GM08714 (cell line): ENCODE measurements around the gene ACAN.

Source experiments
- H3K4me3 ChIP-seq: fragments of 200-500 bp; sonication (Bioruptor generic); 2 replicates; pipeline ENCODE4 v1.5.1; 2014; ENCODE audit warnings: mild to moderate bottlenecking, low read length, inconsistent platforms
- ZNF274 ChIP-seq: IDR thresholded peaks from 2 replicates; pipeline ENCODE4 v1.6.1; 2012; ENCODE audit warnings: mild to moderate bottlenecking, low read depth, low read length

ACAN gene

DNA sequence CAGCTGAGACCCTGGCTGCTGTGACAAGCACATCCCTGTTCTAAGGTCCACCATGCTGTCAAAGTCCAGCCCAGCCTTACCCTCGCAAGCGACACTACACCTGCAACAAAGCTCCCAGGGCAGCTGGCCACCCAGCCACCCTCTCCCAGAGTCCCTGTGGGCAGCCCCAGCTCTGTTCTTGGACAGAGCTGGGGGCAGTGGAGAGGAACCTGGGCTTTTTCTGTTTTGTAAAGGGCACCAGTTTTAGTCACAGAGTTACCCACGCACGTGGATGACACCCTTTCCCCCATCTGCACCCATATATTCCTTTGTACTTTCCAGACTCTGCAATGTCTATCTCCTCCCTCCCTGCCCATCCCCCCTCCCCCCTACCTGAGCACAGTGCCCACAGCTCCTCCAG lies 38.9 kb downstream of the ACAN start:
- H3K4me3 ChIP-seq: no peak overlapping the region
- no peak for TF ChIP-seq ZNF274

DNA sequence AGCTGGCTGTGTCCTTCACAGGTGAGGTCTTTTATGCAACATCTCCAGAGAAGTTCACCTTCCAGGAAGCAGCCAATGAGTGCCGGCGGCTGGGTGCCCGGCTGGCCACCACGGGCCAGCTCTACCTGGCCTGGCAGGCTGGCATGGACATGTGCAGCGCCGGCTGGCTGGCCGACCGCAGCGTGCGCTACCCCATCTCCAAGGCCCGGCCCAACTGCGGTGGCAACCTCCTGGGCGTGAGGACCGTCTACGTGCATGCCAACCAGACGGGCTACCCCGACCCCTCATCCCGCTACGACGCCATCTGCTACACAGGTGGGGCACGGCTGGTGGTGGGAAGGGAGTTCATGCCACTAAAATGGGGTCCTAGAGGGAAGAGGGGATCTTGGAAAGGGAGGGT lies 40.1 kb downstream of the ACAN start:
- H3K4me3 ChIP-seq: no peak overlapping the region
- no peak for TF ChIP-seq ZNF274

DNA sequence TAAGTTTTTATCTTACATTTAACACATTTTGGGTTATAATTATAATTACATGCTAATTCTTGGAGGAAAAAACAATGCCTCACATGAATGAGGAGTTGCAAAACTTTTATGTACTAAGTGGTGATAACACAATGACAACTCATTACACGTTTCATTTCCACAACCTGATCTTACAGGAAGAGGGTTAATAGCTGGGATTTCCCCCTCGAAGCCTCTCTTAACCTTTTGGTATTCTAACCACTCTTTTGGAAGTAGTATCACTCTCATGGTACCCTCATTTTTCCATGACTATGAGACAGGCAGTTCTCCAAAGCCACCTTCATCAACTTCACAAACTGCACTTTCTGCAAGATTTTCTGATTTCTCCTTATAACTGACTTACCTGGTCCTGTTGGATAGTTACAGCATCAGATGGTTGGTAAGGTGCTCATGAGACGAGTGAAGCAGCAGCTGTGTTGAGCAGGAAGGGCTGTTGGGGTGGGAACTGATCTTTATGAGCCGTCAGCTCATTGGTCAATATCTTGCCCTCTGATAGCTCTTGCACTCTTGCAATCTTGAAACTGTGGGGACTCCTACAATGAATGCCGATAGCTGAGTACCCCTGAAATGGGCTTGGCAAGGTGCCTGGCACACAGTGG lies 41.6 kb downstream of the ACAN start:
- TF ChIP-seq ZNF274: no peak
- no peak overlapping the region for H3K4me3 ChIP-seq

DNA sequence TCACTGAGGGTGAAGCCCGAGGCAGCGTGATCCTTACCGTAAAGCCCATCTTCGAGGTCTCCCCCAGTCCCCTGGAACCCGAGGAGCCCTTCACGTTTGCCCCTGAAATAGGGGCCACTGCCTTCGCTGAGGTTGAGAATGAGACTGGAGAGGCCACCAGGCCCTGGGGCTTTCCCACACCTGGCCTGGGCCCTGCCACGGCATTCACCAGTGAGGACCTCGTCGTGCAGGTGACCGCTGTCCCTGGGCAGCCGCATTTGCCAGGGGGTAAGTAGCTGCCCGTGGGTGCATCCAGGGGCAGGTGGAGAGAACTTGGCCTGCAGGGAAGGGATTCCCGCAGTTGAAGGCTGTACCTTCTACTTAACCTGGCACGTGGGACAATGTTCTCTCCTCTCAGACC lies 42.4 kb downstream of the ACAN start:
- no peak overlapping the region for H3K4me3 ChIP-seq
- TF ChIP-seq ZNF274: no peak

DNA sequence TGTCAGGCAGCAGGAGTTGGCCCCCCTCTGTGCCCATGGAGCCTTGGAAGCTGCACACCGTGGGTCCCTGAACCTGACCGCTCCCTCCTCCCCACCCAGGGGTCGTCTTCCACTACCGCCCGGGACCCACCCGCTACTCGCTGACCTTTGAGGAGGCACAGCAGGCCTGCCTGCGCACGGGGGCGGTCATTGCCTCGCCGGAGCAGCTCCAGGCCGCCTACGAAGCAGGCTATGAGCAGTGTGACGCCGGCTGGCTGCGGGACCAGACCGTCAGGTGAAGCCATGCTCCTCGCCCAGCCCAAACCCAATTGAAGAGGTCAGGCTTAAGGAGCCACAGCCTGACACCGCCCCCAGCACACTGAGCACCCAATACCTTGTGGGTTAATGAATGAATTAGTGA lies 43.9 kb downstream of the ACAN start:
- no peak for TF ChIP-seq ZNF274

DNA sequence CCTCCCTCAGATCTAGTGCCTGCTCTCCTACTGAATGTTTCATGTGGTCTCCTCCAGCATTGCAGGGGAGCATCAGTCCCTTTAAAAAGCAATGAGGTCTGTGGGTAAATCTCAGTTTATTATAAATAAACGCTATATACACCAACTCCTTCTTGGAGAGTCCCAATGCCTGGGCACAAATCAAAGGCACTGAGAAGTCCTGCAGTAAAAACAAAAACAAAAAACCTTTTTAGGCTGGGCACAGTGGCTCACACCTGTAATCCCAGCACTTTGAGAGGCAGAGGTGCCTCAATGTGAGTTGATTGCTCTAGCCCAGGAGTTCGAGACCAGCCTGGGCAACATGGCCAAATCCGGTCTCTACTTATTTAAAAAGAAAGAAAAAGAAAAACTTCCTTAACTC lies 45.0 kb downstream of the ACAN start:
- TF ChIP-seq ZNF274: no peak
- no peak overlapping the region for H3K4me3 ChIP-seq

More for the DNA sequence above, 43.9 kb downstream of the ACAN start:
- H3K4me3 ChIP-seq: no peak overlapping the region

DNA sequence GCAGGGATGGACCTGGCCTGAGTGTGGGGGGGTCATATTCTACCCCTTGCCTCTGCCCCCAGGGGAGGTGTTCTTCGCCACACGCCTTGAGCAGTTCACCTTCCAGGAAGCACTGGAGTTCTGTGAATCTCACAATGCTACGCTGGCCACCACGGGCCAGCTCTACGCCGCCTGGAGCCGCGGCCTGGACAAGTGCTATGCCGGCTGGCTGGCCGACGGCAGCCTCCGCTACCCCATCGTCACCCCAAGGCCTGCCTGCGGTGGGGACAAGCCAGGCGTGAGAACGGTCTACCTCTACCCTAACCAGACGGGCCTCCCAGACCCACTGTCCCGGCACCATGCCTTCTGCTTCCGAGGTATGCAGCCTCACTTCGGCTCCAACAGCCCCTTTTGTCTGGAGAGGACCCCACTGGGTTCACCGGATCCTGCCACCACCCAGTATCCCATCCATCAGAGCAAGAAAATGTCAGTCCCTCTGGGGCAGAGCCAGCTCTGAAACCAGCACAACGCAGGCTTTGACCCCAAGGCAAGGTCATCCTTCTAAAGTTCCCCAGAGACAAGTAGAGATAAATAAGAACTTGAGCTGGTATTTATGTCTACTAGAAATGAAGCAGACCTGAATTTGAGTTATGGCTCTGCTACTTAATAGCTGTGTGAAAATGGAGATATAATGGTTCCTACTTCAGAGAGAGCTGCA lies 46.3 kb downstream of the ACAN start:
- TF ChIP-seq ZNF274: no peak

DNA sequence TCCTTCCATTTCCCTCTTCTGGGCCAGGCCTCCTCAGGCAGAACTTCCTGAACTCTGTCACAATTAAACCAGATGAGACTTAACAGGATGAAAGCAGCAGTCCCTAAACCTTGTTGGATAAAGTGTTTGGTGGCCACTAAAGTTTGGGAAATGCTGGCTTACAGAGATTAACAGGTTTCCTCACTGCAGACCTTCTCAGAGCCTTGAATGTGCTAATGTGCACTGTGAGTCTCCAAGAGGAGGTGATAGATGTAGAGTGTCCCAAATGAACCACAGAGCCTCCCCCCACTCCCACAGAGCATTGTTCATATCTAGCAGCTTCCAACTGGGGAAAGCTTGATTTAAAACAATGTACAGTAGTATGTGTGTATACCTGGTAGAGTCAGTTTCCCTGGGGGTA lies 49.2 kb downstream of the ACAN start:
- no peak for TF ChIP-seq ZNF274
- H3K4me3 ChIP-seq: no peak overlapping the region

More for the DNA sequence above, 46.3 kb downstream of the ACAN start:
- H3K4me3 ChIP-seq: no peak overlapping the region

DNA sequence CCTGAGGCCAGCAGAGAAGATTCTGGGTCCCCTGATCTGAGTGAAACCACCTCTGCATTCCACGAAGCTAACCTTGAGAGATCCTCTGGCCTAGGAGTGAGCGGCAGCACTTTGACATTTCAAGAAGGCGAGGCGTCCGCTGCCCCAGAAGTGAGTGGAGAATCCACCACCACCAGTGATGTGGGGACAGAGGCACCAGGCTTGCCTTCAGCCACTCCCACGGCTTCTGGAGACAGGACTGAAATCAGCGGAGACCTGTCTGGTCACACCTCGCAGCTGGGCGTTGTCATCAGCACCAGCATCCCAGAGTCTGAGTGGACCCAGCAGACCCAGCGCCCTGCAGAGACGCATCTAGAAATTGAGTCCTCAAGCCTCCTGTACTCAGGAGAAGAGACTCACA lies 55.7 kb downstream of the ACAN start:
- TF ChIP-seq ZNF274: no peak
- no peak overlapping the region for H3K4me3 ChIP-seq

DNA sequence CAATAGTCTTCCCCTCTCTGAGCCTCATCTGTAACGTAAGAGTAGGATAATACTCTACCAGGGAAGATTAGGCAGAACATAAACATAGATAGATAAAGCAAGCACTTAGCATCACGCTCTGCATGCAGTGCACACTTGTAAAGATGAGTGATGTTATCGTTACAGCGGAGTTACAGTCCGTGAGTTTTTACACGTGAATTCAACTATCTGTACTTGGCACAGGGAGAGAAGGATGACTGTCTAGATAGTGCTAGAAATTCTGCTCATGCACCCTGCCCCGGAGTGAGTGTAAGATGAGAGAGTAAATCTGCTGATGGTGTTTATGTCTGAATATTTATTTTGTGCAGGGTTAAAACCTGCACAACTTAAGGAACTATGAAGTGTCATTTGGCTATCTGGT lies 56.3 kb downstream of the ACAN start:
- no peak overlapping the region for H3K4me3 ChIP-seq

DNA sequence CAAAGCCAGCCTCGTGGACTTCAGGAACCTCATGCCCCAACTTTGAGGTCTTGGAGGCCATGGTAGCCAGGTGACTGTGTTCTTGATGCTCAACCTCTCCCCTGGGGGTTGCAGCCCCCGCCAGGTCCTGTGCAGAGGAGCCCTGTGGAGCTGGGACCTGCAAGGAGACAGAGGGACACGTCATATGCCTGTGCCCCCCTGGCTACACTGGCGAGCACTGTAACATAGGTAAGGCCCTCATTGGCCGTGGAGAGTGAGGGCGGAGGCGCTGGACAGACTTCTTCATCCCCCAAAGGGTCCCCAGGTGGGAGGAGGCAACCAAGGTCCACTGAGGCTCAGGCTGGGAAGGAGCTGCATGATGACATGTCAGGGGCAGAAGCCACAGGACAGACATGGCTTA lies 57.0 kb downstream of the ACAN start:
- no peak for TF ChIP-seq ZNF274
- no peak overlapping the region for H3K4me3 ChIP-seq

More for the DNA sequence above, 56.3 kb downstream of the ACAN start:
- TF ChIP-seq ZNF274: no peak

DNA sequence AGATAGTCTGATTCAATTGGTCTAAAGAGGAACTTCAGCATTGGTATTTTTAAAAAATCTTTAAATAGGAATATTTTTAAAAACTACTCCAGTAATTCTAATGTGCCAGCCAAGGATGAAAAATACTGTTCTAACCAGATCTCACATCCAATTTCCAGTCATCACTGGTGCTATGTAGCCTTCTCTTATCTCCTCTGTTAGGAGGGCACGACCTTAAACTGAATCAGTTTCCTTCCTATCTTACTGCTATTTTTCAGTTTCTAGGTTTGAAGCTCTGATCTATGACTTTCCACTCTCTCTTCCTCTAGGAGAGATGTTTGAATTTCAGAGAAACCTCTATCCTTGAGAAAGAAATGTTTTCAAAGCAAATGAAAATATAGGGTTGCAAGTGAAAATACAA lies 60.2 kb downstream of the ACAN start:
- H3K4me3 ChIP-seq: no peak overlapping the region
- TF ChIP-seq ZNF274: no peak

DNA sequence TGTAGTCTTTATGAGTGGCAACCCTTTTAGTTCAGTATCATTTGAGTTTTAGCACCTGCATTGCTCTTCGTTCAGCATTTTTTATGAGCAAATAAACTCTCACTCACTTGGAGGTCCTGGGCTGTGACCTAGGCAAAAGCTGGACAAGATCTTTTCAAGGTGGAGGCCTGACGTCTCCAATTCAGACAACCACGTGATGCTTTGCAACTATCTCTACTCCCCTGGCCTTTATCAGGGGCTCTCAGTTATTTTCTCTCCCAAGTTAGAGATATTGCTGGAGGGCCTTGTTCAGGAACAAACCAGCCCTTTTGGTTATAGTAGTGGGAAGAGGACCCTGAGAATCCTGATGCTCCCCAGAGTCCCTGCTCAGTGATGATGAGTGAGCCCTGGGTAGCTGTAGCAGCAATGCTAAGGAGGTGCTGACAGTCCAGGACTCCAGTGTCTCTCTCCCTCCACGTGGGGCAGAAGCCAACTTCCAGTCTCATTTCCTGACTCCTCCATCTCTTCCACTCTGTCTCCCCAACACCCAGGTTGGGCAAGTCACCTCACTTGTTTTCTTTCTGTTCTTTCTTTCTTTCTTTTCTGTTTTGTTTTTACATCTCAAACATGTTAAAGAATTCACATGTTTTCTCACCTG lies 61.7 kb downstream of the ACAN start:
- TF ChIP-seq ZNF274: no peak
- H3K4me3 ChIP-seq: no peak overlapping the region

DNA sequence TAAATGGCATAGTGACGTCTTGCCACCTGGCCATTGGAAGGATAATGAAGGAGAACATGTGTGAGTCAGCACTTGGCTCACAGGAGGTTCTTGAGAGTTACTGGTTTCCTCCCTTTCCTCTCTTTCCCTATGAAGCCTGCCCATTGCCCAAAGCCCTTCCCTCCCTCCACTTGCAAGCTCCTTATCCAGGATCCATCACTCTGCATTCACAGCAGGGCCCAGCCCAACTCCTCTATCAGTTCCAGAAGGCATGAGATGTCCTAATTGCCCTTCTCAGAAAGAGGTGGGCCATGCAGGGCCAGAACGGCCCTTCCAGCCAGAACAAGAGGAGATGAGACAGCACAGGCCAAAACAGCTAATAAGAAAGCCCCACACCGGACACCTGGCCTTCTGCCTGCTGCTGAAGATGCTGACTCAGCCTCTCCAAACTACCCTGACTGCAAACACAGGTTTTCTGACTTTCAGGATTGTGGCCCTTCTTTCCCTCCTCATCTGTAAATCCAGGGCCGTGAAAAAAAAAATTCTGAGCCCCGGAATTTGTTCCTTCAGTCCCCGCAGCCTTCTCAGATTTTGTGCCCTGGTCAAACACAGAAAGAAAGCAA lies 62.4 kb downstream of the ACAN start:
- TF ChIP-seq ZNF274: no peak
- H3K4me3 ChIP-seq: no peak overlapping the region
